GM13976 (cell line): ENCODE results near the gene GRIN3B.

Experiments used
- DNase-seq: peaks from one replicate; pipeline ENCODE4 v3.0.0; 2012; ENCODE audit warnings: low spot score
- in situ Hi-C: fragments of 300-500 bp; cut with MboI; formaldehyde crosslinking; loops from one replicate; pipeline ENCODE4 v1.12.0; 2022; ENCODE audit warnings: low sequenced_read_pairs, mixed read lengths, inconsistent platforms; ENCODE audit not compliant: unreplicated experiment
- TF ChIP-seq, protein P1 (sequence below): IDR thresholded peaks from 2 replicates; pipeline ENCODE4 v1.5.1; 2012; ENCODE audit warnings: borderline replicate concordance, mild to moderate bottlenecking; ENCODE audit not compliant: insufficient read depth; ENCODE audit errors: extremely low read depth, missing control alignments, control extremely low read depth

The GRIN3B gene

GRCh38 chr19:1058112-1058511 is 57.9 kb downstream of the GRIN3B start:
- TF ChIP-seq, protein P1, sequence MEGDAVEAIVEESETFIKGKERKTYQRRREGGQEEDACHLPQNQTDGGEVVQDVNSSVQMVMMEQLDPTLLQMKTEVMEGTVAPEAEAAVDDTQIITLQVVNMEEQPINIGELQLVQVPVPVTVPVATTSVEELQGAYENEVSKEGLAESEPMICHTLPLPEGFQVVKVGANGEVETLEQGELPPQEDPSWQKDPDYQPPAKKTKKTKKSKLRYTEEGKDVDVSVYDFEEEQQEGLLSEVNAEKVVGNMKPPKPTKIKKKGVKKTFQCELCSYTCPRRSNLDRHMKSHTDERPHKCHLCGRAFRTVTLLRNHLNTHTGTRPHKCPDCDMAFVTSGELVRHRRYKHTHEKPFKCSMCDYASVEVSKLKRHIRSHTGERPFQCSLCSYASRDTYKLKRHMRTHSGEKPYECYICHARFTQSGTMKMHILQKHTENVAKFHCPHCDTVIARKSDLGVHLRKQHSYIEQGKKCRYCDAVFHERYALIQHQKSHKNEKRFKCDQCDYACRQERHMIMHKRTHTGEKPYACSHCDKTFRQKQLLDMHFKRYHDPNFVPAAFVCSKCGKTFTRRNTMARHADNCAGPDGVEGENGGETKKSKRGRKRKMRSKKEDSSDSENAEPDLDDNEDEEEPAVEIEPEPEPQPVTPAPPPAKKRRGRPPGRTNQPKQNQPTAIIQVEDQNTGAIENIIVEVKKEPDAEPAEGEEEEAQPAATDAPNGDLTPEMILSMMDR: no peak
- DNase-seq: no peak
- in situ Hi-C loops: no loop called here
